GM15510 (cell line): ENCODE measurements around the gene GET4.

Source experiments
- POLR2A ChIP-seq: IDR thresholded peaks from 3 replicates; pipeline ENCODE4 v1.6.1; 2011; ENCODE audit warnings: borderline replicate concordance; ENCODE audit not compliant: insufficient read length; ENCODE audit errors: extremely low read depth

The GET4 gene

DNA sequence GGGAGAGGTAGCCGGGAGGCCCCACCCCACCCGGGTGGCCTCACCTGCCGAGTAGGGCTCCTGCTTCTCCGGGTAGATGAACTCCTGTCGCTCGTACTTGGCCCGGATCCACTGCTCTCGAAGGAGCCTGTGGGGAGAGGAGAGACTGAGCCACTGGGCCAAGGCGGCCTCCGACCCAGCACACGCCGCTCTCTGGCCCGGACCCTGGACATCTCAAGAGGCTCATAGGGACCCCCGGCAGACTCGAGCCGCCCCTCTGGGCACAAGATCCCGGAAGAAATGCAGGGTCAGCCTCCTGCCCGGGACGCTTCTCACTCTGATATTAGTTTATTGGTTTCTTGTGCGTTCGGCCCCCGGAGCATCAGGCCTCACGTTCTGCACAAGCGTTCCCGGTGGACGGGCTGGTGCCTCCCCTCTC lies 43.6 kb downstream of the GET4 start:
- TF ChIP-seq POLR2A: no peak

DNA sequence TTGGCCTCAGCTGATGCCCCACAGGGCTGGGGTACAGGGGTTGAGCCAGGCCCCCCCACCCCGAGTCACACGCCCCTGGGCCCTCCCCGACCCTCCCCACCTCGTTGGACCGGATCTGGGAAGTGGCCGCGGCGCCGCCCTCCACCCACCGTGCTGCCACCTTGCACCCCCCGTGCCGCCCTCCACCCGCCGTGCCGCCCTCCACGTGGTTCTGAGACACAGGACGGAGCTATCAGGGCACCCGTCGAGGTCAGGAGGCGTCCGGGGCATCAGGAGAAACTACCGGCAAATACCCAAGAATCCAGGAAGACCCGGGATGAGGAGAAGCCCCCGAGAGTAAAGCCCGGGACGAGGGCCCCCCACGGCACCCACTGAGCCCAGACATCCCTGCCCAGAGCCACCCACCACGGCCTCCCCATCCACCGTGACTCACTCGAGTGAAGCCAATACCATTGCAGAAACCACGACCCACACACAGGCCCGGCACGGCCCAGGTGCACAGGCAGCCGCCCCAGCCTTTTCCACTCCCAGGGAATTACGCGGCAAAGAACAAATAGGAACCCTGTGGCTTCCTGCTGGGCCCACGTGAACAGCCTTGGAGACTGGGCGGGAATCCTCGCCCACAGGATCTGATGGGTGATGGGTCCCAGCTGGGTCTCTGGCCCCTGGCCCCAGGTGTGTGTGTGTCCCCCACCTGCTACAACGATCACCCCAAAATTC lies 44.2 kb downstream of the GET4 start:
- no peak for TF ChIP-seq POLR2A

DNA sequence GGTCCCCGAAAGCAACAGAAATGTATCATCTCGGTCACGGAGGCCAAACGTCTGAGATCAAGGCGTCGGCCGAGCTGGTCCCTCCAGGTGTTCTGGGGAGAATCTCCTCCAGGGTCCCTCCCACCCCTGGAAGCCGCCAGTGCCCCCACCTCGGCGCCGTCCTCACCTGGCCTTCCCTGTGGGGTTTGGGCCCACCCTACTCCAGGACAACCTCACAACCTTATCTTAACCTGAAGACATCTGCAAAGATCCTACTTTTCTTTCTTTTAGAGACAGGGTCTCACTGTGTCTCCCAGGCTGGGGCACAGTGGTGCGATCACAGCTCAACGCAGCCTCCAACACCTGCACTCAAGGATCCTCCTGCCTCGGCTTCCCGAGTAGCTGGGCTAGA lies 44.7 kb downstream of the GET4 start:
- no peak for TF ChIP-seq POLR2A

DNA sequence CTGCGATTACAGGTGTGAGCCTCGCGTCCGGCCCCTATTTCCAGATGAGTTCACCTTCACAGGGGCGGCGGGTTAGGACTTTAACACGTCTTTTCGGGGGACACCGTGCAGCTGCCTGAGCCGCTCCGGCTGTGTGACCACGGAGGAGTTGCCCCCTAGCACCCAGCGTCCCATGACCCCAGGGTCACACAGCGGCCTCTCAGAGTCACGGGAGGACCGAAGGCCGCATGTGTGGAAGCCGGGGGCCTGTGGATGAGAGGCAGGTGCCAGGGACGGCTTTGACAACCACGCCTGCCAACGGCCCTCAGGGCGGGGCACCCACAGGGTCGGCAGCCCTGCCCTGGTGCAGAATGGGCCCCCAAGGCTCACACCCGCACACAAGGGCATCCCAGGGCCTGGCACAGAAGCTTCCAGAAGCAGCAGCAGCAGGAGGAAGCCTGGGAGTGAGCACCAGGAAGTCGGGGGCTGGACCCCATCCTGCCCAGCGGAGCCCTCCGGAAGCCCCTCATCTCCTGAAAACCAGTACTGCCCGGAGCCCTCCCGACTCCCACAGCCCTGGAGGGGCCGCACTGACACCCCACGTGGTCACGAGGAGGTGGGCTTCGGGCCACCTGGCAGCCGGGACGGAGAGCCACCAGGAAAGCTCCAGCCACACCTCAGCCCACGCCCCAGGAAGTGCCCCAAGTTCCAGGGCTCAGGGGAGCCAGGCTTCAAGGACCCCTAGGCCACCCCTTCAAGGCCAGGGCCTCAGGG lies 45.4 kb downstream of the GET4 start:
- no peak for TF ChIP-seq POLR2A

DNA sequence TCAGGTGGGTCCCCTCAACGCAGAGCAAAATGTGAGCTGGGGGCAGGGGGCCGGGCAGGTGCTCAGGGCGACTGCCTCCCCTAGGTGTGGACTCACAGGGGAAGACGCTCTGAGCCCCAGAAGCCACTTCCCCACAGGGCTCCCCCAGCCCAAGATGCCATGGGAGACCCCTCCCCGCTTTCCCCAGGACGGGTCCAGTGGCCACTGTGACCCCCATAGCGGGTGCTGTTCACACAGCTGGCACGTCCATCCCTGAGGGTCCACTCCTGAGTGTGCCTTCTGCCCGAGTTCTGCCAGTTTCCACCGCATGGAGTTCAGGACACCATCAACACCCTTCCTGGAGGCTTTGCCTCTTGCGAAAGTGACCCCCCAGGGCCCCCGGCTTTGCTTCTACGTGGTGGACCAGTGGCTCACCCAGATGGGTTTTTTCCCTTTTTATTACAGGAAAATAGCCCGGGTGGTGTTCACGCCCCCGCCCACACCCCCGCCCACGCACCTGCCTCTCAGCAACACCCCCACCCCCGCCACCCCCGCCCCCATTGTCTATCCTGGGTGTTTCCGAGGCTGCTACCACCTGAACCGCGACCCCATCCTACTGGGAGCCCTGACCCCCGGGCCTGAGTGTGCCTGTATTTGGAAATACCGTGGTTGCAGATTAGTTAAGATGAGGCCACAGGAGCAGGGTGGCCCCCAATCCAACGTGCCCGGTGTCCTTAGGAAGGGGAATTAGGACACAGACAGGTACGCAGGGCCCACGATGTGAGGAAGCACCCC lies 46.2 kb downstream of the GET4 start:
- TF ChIP-seq POLR2A: no peak

DNA sequence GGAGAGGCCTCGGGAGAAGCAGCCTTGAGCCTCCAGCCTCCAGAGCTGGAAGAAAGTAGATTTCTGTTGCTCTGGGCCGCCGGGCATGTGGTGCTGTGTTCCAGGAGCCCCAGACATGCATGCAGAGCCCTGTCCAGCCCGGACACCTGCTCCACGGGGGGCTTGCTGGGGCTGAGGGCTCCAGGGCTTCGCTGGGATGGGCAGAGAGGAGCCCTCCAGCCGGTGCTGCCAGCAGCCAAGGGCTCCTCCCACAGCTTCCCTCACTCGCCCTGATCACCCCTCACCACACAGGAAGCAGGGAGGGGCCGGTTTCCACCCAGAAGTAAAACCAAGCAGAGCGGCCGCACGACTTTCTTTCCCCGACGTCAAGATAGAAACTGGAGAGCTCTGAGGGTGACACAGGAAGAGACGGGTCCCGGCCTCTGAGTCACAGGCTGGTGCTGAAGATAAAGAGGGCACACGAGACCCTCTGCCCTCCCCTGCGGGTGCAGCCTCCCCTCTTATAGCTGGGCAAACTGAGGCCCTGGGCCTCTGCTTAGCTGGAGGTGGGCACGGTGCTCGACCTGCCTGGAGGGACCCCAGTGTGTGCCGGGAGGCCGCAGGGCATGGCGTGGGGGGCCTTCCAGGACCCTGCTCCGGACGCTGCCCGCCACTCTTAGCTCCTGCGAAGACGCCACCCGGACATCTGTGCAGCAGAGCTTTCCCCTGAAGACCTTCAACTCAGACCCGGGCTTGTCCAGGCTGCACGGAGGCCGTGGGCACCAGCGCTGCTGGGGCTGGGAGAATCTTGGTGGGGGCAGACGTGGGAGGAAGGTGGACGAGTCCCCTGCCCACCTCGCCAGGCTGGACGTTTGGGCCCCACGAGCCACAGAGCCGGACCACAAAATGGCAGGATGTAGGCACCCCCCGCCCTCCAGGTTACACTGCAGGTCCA lies 47.0 kb downstream of the GET4 start:
- peak; percentile 66 for TF ChIP-seq POLR2A

DNA sequence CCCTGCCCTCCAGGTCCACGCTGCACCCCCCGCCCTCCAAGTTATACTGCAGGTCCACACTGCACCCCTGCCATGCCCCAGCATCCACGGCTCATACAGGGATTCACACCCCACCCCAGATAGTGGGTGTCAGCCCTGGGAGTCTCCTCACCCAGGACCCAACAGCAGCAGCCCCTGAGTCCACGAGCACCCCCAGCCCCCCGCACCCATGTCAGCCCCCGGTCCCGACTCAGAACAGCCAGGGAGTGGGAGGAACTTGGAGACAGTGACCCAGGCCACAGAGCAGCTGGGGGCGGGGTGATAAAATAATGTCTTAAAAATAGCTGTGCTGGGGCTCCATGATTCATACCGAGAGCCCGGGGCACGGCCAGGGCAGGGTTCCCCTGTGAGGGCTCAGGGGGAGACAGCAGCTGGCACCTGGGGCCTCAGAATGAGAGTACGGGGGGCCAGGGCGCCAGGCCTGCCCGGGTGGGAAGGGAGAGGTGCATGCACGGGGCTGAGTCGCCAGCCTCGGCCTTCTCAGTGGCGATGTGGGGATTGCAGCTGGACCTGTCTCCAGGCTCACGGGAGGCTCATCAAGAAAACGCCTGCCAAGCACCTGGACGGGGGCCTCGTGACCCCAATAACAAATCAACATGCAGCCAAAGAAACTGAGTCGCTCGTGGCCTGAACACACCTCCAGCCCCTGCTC lies 48.3 kb downstream of the GET4 start:
- TF ChIP-seq POLR2A: peak; percentile 18

DNA sequence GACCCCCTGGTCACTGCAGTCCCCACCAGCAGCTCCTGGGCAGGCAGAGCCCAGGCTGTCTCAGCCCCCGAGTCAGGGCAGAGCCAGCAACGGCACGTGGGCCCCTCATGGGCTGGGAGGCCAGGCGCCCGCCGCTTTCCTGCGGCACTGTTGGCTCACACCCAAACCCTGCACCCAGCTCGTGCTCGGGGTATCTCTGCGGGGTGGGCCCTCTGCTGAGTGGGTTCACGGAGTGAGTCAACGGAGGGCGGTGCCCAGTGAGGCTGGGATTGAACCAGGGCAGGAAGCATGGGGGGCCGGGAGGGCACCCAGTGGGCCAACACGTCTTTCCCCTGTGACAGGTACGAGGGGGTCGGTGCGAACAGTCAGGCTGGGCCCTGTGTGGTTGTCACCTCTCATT lies 49.2 kb downstream of the GET4 start:
- no peak for TF ChIP-seq POLR2A

DNA sequence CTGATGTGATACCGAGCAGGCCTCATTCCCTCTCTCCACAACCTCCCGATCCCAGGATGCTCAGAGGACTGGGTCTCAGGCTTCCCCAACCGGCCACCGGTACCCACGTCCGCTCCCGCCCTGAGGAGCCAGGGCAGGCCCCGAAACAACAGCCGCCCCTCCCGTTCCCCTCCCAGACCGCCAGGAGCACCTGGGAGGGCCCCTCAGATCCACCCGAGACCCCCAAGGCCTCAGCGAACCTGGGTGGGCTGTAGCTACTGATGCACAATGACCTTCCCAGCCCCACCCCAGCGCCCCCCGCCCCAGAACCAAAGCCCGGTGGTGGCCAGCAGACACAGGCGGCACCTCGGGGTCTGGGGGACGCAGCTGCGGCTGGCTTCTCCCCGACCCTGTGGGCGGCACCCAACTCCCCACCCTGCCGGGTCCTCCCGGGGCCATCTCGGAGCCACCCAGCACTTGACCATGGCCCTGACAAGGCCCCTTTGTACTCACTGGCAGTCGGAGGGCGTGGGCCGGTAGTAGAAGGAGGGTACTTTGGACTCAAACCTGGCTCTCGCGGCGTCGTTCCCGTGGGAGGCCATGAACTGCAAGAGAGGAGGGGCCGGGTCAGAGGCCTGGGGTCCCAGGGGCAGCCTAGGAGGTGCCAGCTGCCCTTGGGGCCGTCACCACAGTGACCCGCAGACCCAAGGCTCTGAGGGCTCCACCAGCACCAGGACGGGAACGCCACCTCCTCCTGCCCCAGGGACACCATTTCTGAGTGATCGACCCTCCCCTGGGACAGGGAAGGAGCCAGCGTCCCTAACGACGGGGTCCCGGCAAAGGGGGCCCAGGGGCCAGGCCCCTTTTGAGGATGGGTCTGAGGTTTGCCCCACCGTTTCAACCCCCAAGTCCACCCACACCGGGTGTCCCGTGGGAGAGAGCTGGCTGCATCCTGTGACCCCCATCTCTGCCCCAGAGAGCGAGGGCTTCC lies 50.0 kb downstream of the GET4 start:
- TF ChIP-seq POLR2A: no peak

DNA sequence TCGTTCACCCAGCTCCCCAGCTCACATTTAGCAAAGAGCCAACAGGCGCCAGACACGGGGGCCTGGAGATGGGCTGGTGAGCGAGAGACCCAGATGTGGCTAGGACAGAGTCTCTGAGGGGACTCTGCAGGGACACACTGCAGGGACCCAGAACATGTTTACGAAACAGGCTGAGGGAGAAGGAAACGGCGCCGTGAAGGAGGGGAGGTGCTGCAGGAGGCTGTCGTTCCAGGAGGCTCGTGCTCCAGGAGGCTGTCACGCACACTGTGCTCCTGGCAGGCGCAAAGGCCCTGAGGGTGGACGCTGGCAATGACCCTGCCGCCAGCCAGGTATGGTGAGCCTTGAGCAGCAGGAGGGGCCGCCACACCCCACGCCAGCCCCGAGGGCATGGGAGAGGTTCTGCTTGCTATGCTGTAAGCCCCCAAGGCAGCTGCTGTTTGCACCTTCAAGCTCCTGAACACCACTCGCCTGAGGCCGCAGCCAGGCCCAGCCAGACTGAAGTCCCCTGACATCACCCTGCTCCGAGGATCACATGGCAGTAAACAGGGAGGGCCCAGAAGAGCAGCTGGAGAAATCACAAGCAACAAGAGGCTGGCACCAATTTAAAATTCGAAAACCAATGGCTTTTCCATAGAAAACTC lies 50.8 kb downstream of the GET4 start:
- no peak for TF ChIP-seq POLR2A

DNA sequence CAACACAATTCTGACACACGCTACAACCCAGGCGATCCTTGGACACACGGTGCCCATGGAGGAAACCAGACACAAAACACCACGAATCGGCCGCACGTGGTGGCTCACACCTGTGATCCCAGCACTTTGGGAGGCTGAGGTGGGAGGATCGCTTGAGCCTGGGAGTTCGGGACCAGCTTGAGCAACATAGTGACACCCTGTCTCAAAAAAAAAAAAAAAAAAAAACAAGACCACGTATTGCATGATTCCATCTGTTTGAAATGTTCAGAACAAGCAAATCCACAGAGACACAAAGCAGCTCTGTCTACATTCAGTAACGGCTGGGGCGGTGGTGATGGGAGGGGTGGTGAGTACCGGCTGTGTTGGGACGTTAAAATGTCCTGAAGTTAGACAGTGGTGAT lies 53.0 kb downstream of the GET4 start:
- TF ChIP-seq POLR2A: no peak

DNA sequence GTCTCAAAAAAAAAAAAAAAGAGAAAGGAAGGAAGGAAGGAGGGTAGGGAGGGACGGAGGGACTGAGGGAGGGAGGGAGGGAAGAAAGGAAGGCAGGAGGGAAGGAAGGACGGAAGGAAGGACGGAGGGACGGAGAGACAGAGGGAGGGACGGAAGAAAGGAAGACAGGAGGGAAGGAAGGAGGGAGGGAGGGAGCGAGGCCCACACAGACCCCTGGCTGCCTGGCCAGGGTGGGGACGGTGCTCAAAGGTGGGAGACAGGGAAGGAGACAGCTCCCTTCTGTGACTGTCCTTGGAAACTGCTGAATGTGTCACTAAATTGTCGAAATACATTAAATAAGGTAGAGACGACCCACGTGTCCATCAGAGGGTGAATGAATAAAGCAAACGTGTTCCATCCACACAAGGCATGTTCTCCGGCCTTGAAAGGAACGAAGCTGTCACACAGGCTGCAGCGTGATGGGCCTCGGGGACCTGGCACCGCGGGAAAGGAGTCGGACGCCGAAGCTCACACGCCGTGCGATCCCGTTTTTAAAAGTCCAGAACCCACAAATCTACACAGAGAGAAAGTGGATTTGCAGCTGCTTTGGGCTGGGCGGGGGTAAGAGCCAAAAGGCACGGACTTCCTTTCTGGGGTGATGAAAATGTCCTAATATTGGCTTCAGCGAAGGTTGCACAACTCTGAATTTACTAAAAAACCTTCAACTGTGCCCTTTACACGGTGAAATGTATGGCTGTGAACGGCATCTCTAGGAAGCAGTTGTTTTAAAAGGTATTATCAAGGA lies 54.8 kb downstream of the GET4 start:
- TF ChIP-seq POLR2A: no peak
